Hepatic stellate cell (primary cell): ENCODE measurements around the gene GLRX3.
"Not testable (repeated sequence)": the region's sequence is repeated elsewhere in the genome, so short reads cannot be mapped to it uniquely, and the experiment has no call there.

ENCODE experiments used
- DNase-seq: peaks from one replicate; pipeline ENCODE4 v3.0.0; 2011; ENCODE audit warnings: low spot score

Gene GLRX3

DNA sequence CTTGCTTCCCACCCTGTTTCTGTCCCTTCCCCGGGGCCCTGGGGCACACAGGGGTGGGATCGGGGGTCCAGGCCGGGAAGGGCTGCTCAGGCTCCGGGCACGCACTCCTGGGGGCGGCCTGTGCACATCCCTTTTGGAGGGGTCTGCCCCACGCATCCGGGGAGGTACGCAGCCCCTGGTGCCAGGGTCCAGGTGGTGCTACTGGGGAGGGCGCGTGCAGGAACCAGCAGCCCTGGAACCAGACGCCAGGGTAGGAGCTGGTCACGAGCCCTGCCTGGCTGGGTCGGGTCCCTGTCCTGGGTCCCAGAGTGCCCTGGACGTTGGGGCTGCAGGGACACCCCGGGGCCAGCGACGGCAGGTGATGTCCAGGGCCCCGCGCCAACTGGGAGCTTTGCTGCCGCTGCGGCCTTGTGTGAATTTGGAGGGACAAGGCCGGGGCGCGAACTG lies 53.4 kb downstream of the GLRX3 start:
- DNase-seq = no peak

DNA sequence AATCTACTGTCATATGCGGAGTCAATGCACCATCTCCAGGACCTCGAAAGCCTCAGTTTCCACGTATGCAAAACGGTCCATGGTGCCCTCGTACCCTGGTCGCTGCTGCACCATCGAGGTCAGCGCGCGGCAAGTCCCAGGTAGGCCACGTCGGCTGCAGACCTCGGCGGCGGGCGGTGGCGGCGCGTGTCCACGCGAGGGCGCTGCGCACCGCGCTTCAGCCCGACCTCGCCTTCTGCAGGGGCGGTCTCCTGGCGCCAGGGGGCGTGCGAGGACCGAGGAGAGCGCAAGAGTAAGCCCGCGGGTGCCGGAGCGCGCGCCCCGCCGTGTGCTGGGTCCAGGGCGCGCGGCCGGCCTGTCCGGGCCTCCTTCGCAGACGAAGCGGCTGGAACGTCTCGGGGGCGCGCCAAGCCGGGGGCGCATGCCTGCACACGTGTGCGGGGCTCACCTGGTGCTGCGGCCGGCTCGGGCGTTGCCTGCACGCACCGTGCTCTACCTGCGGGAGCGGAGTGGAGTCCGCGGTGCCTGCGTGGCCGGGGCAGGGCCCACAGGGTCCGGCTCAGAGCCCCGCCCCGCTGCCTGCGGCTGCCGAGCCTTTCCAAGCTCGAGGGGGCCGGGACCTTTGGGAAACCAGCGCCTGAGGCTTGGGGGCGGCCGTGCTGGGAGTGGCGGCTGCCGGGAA lies 54.0 kb downstream of the GLRX3 start:
- DNase-seq = peak; percentile 90

DNA sequence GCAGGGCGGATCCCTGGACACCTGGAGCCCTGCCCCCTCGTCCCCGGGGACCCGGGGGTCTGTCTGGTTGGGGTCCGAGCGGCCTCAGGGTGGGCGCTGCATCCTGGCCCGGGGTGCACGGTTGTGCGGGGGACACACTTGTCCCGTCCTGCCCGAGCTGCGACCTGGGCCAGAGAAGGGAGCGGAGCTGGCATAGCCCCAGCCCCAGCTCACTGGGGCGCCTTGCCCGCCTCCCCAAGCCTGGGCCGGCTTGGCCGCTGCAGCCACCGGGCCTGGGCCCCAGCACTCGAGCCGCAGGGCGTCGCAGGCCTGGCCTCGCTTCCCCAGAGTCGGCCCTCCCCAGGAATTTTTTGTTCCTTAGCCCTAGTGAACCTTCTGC lies 54.5 kb downstream of the GLRX3 start:
- DNase-seq = no peak

DNA sequence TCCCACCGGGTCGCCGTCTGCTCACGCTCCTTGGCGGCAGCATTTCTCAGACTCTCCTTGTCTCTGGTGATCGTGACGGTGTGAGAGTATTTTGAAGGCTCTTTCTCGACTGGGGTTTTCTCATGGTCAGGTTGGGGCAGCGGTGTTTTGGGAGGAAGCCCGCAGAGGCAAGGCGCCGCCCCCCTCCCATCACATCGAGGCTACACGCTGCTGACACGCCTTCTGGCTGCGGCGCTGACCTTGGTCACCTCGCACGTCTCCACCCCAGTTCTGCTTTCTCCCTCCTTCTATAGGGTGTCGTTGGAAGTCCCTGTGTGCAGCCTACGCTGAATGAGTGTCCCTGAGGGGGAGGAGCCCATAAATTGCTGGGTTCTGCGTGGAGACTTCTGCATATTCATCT lies 55.2 kb downstream of the GLRX3 start:
- DNase-seq = no peak

DNA sequence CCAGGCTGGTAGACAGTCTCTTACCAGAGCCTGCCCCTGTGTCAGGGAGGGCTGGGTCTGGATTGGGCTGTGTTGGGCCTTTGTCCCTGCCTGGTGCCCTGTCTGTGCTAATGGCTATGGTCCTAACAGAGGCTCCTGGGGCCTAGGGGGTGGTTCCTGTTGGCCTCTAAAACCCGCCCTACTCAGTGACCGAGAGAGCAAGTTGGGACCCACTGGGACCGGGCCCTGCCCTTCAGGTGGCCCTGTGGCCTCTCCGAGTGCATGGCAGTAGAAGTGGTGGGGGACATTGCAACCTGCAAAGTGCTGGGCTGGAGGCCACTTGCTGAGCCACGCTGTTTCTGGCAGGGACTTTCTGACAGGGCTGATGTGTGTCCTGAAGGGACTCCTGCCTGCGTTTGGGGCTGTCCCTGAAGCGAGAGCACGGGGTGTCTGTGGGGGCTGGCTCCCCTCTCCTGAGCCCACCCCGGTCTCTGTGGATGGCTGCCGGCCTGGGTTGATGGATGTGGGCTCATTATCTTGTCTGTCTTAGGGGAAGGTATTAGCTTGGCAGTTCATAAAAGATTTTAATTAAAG lies 56.2 kb downstream of the GLRX3 start:
- DNase-seq = no peak

DNA sequence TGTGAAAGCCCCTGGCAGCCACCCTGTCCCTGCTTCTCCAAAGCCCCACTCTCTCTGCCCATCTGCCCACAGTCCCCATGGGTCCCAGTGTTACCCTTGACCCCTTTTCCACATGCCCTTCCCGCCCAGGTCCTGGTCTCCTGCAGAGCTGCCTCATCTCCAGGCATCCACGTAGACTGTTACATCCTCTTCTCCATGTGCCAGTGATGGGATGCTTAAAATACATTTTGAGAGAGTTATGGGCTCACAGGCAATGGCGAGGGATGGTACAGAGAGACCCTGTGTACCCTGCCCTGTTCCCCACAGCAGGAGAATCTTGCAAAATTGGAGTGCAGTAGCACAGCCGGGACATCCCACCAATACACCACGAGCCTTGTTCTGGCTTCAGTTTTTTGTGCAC lies 56.8 kb downstream of the GLRX3 start:
- no peak for DNase-seq

DNA sequence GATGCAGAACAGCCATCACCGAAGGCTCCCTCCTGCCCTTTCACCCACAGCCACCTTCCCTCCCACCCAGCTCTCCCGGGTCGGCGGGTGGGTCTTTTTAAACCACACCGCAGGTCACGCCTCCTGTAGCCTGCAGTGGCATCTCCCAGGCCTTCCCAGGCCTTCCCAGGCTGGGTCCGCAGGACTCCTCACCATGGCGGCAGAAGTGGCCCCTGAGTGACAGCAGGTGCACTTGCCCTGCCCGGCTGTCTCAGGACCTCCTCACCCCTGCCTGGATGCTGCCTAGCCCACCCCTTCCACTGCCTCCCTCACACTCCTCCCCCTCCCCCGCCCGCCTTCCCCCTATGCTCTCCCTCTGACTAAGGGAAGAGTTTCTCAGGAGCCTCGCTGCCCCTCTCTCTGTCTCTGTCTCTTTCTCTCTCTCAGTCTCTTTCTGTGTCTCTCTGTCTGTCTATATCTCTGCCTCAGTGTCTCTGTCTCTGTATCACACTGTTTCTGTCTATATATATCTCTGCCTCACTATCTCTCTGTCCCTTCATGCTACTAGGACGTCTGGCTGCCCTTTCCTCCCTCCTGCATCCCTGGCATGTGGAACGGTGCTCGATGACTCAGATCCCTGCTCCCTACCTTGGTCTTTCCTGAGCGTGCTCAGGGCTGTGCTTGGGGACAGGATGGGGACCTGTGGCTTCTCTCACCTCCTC lies 57.5 kb downstream of the GLRX3 start:
- no peak for DNase-seq

DNA sequence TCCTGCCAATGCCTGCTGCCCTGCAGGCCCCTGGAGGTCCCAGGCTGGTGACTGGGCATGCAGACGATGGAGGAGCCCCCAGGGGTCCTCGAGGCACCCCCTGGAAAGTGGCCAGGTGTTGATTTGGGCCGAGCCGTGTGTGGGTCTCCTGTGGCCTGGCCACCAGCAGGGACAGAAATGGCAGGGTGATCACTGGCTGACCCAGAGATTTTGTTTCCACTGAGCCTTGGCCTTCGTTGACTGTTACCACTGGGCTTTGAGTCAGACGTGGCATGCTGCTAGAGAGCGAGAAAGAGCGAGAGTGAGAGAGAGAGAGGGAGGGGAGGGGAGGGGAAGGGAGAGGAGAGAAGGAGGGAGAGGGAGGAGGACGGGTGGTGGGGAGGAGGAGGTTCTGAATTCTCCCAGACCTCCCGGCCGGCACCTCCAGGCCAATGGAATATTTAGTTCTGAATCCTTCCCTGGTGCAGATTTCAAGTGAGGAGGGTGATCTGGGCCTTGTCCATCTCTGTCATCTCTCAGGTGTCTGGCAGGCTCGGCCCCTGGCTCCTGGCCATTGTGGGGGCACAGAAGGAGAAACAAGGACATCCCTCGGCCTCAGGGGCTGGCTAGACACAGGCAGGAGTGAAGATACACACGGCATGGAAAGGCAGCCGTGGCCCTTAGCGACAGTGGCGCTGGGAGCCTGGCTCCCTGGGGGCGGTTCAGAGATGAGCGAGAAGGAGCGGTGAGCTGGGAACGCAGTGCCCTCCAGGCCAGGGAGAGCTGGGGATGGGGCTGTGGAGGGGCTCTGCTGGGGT lies 58.2 kb downstream of the GLRX3 start:
- DNase-seq = no peak

DNA sequence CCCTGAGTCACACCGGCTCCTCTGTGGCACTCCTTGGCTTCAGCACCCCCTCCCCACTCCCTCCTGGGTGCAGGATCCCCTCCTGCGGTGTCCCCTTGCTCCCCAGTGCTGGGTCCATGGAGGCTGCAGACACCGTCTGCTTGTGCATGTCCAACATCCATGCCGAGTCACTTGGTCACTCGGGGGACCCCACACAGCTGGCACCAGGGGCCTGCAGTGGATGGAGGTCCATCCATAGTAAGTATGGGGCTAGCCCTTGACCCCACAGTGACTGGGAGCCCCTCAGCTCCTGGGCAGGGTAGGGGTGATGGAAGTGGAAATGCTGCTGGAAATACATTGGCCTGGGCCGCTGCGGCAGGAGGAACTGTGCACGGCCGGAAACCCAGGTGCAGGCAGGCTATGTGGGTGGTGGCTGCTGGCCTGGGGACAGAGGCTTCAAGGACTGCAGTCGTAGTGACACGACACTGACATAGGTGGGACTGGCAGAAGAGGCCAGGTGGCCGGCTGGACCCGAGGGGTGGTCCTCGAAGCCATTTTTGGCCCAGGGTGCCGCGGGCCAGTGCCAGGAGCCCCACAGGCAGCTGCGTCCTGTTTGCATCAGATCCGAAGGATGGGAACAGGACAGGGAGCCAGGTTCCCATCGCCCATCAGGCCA lies 58.9 kb downstream of the GLRX3 start:
- no peak for DNase-seq

DNA sequence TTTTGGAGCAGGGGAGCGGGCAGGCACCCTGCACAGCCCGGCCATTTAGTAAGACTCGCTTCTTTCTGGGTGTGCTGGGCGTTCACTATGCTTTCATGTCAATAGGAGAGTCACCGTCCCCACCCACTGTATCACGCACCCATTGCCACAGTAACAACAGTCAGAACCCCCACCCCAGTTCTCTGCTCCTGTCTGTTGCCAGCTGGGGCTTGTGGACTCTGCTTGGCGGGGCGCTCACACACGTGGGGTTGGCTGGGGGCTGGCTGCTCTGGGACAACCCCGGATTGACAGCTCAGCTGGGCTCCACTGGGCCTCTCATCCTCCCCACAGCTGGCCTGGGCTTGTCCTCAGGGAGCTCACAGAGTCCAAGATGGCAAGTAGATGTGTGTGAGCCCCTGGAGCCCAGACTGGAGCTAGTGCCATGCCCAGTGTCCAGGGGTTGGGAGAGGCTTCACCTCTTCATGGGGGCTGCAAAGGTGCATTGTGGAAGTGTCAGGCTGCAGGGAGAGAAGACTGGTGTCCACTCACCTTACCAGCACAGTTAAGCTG lies 59.6 kb downstream of the GLRX3 start:
- no peak for DNase-seq

DNA sequence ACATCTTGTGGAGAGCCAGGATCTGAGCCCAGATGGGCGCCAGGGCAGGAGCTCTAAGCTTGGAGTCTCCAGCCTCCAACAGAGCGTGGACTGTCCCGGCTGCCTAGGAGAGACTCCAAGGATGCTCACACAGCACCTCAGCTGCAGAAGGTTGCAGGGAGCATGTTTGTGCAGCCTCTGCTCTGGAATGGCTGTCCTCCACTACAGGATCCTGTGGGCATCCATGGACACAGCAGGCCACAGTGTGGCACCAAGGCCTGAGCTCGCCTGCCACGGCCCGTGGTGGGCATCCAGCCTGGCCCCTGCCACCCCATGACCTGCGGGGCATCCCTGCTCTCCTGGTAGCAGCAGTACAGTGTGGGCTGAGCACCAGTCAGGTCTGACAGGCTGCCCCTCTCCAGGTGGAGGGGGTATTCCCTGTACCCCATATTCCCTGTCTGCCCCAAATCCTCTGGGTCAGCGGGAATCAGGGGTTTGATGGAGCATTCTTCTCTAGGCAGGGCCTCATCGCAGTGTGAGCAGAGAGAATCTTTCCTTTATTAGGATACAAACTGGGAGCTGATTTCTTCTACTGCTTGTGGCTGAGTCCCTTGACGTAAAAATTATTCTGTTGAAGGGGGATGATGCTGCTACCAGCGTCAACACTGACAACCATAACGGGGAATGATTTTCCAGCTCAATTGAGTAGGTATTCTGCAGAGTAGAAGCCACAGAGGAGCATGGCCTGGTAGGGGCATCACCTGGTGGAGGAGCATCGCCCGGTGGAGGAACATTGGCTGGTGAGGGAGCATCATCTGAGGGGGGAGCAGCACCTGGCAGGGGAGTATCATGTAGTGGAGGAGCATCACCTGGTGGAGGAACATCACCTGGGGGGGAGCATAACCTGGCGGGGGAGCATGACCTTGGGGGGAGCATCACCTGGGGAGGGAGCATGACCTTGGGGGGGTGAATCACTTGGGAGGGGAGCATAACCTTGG lies 60.6 kb downstream of the GLRX3 start:
- no peak for DNase-seq

DNA sequence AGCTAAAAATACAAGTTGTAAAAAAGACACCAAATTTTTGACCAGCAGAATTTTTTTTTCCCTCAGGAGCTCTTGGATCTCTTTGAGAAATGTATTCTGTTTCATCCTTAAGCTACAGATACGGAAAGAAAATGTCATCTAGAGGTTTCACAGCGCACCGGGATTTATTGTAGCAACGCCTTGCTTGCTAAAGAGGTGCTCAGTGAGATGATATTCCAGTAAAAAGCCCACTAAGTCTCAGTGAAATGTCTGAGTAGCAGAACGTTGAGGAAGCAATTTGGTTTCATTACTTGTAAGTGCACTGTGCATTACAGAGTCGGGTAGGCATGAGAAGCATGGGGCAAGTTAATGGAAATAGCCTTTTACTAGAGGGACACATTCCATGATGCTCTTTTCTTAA lies 62.5 kb downstream of the GLRX3 start:
- no peak for DNase-seq

DNA sequence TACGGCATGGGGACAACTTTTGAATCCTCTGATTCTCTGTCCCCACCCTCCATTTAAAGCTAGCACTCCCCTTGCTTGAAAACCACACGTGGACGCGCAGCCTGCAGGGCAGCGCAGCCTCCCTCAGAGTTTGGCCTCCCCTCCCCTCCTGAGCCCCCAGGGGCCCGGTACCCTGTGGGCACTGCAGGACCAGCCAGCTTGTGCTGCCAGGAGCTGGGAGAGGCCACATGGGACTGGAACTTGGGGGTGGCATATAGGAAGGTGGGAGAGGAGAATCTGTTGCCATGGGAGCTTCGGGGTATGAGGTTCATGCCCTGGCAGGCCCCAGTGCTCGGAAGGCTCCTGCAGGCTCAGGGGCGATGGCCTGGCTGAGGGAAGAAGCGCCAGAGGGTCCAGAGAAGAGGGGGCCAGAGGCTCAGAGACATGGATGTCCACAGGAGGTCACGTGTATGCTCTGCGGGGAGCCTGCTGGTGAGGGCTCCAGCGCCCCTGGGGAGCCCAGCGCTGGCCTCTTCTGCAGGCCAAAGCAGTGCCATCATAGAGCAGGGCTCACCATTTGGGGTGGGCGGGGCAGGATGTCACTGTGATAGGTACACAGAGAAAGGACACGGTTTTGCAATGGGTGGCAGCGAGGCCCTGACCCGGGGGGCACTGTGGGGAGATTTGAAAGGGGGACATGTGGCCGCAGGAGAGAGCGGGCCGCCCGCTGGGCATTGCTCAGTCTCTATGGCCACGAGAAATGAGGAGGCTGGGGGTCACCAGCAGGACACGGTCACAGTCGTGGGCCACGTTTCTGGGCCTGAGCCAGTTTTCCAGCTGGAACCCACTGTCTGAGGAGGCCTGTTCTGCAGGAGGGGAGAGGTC lies 64.2 kb downstream of the GLRX3 start:
- DNase-seq = no peak

DNA sequence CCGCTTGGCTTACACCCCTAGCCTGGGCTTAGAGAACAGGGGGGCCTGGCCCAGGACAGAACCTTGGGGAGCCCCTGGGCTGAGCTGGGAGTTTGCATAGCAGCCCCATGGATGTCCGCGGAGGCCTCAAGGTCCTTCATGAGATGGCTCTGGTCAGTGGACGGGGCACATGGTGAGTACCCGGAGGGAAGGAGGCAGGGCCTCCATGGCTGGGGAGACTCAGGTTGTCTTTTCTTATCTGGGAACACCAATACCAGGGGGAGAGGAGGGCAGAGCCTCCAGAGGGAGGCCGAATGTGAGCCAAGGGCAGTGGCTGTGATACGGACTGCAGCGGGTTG lies 64.8 kb downstream of the GLRX3 start:
- no peak for DNase-seq

DNA sequence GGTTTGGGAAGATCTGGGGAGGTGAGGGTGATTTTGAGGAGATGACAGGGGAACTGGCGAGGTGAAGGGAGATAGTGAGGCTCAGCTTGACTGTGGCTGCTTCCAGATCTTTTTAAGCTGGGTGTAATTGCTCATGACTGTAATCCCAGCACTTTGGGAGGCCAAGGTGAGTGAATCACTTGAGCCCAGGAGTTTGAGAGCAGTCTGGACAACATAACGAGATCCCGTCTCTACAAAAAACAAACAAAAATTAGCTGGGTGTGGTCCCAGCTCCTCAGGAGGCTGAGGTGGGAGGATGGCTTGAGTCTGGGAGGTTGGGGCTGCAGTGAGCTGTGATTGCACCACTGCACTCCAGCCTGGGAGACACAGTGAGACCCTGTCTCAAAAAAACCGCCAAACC lies 66.0 kb downstream of the GLRX3 start:
- DNase-seq = not testable (repeated sequence)

DNA sequence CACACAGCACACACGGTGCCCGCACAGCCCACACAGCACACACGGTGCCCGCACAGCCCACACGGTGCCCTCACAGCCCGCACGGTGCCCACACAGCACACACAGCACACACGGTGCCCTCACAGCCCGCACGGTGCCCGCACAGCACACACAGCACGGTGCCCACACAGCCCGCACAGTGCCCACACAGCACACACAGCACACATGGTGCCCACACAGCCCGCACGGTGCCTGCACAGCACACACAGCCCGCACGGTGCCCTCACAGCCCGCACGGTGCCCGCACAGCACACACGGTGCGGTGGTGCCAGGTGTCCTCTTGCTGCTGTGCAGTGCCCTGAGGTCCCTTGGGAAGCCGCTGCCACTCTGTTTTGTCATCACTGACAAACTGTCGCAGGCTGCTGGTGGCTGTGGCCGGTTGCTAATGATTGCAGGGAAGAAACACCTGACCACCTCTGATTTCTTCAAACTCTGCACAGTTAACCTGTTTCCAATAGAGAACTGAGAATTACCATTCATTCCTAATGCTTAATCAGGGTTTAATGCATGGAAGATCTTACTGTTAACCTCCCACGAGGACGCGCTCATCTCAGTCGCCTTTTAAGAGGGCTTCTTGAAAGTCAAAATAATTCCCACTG lies 66.9 kb downstream of the GLRX3 start:
- no peak for DNase-seq

DNA sequence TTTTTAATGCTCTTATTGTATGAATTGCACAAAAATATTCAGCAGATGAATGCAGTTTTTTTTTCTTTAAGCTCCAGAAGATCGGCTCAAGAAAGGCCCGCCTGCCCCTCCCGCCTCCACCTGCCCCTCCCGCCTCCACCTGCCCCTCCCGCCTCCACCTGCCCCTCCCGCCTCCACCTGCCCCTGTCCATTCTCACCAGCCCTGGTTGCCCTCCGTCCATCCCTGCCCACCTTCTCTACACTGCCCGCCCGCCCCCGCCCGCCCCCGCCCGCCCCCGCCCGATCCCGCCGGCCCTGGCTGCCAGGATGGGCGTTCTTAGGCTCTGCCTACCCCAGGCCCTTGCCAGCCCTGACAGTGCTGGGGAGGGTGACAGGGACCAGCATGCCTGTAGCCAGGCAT lies 67.4 kb downstream of the GLRX3 start:
- no peak for DNase-seq

DNA sequence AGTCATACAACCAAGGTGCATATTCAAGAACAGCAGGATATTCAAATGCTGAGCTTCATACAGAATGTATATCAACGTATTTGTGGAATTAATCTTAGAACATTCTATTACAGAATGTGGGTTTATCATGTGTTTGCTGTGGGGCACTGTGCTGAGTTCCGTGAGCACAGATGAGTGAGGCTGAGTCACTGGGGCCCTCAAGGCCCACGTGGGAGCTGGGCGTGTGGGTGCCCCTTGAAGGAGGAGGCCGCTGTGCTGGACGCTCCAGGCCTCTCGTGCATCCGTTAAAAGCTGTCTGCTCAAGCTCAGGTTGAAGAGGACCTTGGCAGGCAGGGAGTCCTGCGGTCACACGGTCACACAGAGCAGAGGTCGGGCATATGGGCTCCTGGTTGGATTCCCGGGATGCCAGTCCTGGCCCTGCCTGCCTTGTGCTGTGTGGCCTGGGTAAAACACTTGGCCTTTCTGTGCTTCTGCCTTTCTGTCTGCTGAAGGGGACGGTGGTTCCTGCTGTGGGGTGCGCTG lies 70.1 kb downstream of the GLRX3 start:
- peak; percentile 63 for DNase-seq

DNA sequence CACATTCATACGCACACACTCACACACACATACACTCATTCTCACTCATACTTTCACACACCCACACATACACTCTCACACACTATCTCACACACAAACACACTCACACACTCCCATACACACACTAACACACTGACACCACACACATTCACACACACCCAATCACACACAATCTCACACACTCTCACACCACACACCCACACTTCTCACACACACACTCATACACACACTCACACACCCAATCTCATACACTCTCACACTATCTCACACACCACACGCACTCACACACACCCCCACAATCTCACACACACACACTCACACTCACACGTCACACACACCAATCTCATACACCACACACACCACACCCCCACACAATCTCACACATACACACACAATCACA lies 71.0 kb downstream of the GLRX3 start:
- no peak for DNase-seq
